Measurements from ENCODE around the gene GRM5.

The GRM5 gene

GRCh38 chr11:88619656-88620385 is 446.0 kb downstream of the GRM5 start:
- DNase-seq (ENCODE audit: low read depth in 2 of 2): no peak

GRCh38 chr11:88619071-88619425 is 446.7 kb downstream of the GRM5 start:
- no peak for DNase-seq (ENCODE audit: low read depth in 2 of 2)

GRCh38 chr11:88618327-88619070 is 447.3 kb downstream of the GRM5 start:
- no peak for DNase-seq (ENCODE audit: low read depth in 2 of 2)

- DNase-seq (ENCODE audit: low read depth in 2 of 2): no peak
Observed at GRCh38 chr11:88617226-88617625, 448.6 kb downstream of the GRM5 start.

GRCh38 chr11:88604260-88604659 is 461.5 kb downstream of the GRM5 start:
- no peak for DNase-seq (ENCODE audit: low read depth in 2 of 2)

- no peak for DNase-seq (ENCODE audit: low read depth in 2 of 2)
Observed at GRCh38 chr11:88603091-88603867, 462.5 kb downstream of the GRM5 start.

- DNase-seq (ENCODE audit: low read depth in 2 of 2): no peak
Observed at GRCh38 chr11:88597387-88597786, 468.4 kb downstream of the GRM5 start.

- DNase-seq (ENCODE audit: low read depth in 2 of 2): no peak
Observed at GRCh38 chr11:88596786-88597185, 469.0 kb downstream of the GRM5 start.

- DNase-seq (ENCODE audit: low read depth in 2 of 2): no peak
Observed at GRCh38 chr11:88594274-88594950, 471.4 kb downstream of the GRM5 start.

- DNase-seq (ENCODE audit: low read depth in 2 of 2): no peak
Observed at GRCh38 chr11:88590361-88590760, 475.4 kb downstream of the GRM5 start.

- no peak for DNase-seq (ENCODE audit: low read depth in 2 of 2)
Observed at GRCh38 chr11:88583251-88583650, 482.5 kb downstream of the GRM5 start.

- no peak for DNase-seq (ENCODE audit: low read depth in 2 of 2)
Observed at GRCh38 chr11:88579466-88579865, 486.3 kb downstream of the GRM5 start.

GRCh38 chr11:88576741-88577140 is 489.0 kb downstream of the GRM5 start:
- DNase-seq (ENCODE audit: low read depth in 2 of 2): no peak

GRCh38 chr11:88575916-88576315 is 489.9 kb downstream of the GRM5 start:
- no peak for DNase-seq (ENCODE audit: low read depth in 2 of 2)

- no peak for DNase-seq (ENCODE audit: low read depth in 2 of 2)
Observed at GRCh38 chr11:88569342-88569741, 496.4 kb downstream of the GRM5 start.

GRCh38 chr11:88555829-88556202 is 510.0 kb downstream of the GRM5 start:
- no peak for DNase-seq (ENCODE audit: low read depth in 2 of 2)

GRCh38 chr11:88555018-88555828 is 510.6 kb downstream of the GRM5 start:
- DNase-seq (ENCODE audit: low read depth in 2 of 2): no peak

GRCh38 chr11:88553204-88553603 is 512.6 kb downstream of the GRM5 start:
- DNase-seq (ENCODE audit: low read depth in 2 of 2): no peak

- DNase-seq (ENCODE audit: low read depth in 2 of 2): peak; percentile 30 to 37
Observed at GRCh38 chr11:88552379-88553062, 513.3 kb downstream of the GRM5 start.

- no peak for DNase-seq (ENCODE audit: low read depth in 2 of 2)
Observed at GRCh38 chr11:88544656-88545280, 521.0 kb downstream of the GRM5 start.
